Measurements from ENCODE around the gene PCLO. TPM values are rescaled to one million over a fixed set of nuclear protein-coding genes. Genes with fewer than 3 reads are reported as not detected.

The PCLO gene
- total and polyA plus RNA-seq, 9 of the 15 experiments (the other 6 are each of a cell fraction or from before 2014, with no cell fraction given), result under 0.01 to 0.01 TPM; not detected in 7

- no peak for TF ChIP-seq E2F4 (CRISPR knock-in tag; IDR thresholded peaks at IDR 0.05; ENCODE audit: low read depth)
These were observed 406.8 kb downstream of the PCLO start (continued) for GRCh38 chr7:82755705-82756551.

GRCh38 chr7:82750007-82750406 lies 412.7 kb downstream of the PCLO start:
- H3K79me2 ChIP-seq (ENCODE audit: control insufficient read depth, insufficient read depth, low read length), result no peaks in the 10 kb centered on the region
- intact Hi-C loops (cut with micrococcal nuclease), result no loop called here
- no peak overlapping the region for H3K4me3 ChIP-seq
- no peak overlapping the region for H3K4me2 ChIP-seq (ENCODE audit: insufficient read depth, low read length)
- CTCF ChIA-PET (ENCODE audit: low intra/inter-chr PET ratio), result no interaction called here
- H4K20me1 ChIP-seq (replicated peaks; ENCODE audit: control insufficient read depth, insufficient read depth, low read length), result no peaks in the 10 kb centered on the region
- no peak overlapping the region for H2AFZ ChIP-seq (ENCODE audit: low read depth, low read length)
- no peaks in the 10 kb centered on the region for H3K36me3 ChIP-seq (ENCODE audit: control insufficient read depth, insufficient read depth, low read length)
- no peak for ATAC-seq
- no peak overlapping the region for H3K9ac ChIP-seq (ENCODE audit: insufficient read depth in 1 of 2, low read depth in 2 of 2, low read length in 2 of 2)
- WGBS (ENCODE audit: insufficient coverage, low coverage, missing lambda C conversion rate), result 0% methylated on average over 2 of the region's 2 CpGs
- H3K27me3 ChIP-seq (ENCODE audit: control insufficient read depth in 2 of 2, insufficient read depth in 2 of 2, low read length in 2 of 2), result no peaks in the 10 kb centered on the region
- POLR2A ChIA-PET, result no interaction called here
- DNase-seq (ENCODE audit: extremely low read depth in 1 of 4, low spot score in 3 of 4), result no peak
- no peak overlapping the region for H3K27ac ChIP-seq (ENCODE audit: extremely low read depth, low read depth, low read length)
- H3K4me1 ChIP-seq (replicated peaks in 1 of 2; ENCODE audit: control insufficient read depth in 2 of 2, insufficient read depth in 2 of 2, low read length in 2 of 2), result no peaks in the 10 kb centered on the region
- no TSS peak for BruUV-seq (replicated peaks)
- no peak for FAIRE-seq
- in situ Hi-C loops (cut with MboI), result no loop called here
- no peaks in the 10 kb centered on the region for H3K9me1 ChIP-seq (ENCODE audit: control insufficient read depth, insufficient read depth, low read length)
- H3K9me3 ChIP-seq (replicated peaks; ENCODE audit: control insufficient read depth, insufficient read depth, low read depth, low read length), result no peaks in the 10 kb centered on the region; the same call in 1 of the 2 replicates
- TF ChIP-seq ZNF512 (tag; IDR thresholded peaks at IDR 0.05), result no peak
- no peak for TF ChIP-seq RAD51 (IDR thresholded peaks at IDR 0.05; ENCODE audit: borderline replicate concordance, low read depth)
- no peak for TF ChIP-seq SIN3B (IDR thresholded peaks at IDR 0.05; ENCODE audit: low read depth)
- no peak for TF ChIP-seq ETS1 (conservative IDR thresholded peaks at IDR 0.05; ENCODE audit: control insufficient read depth, low read depth, low read length)
- TF ChIP-seq, protein P1, sequence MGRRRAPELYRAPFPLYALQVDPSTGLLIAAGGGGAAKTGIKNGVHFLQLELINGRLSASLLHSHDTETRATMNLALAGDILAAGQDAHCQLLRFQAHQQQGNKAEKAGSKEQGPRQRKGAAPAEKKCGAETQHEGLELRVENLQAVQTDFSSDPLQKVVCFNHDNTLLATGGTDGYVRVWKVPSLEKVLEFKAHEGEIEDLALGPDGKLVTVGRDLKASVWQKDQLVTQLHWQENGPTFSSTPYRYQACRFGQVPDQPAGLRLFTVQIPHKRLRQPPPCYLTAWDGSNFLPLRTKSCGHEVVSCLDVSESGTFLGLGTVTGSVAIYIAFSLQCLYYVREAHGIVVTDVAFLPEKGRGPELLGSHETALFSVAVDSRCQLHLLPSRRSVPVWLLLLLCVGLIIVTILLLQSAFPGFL (CRISPR knock-in tag; IDR thresholded peaks at IDR 0.05), result no peak
- TF ChIP-seq ZFPM2 (CRISPR knock-in tag; IDR thresholded peaks at IDR 0.05), result no peak
- no peak for TF ChIP-seq MTA1 (IDR thresholded peaks at IDR 0.05; ENCODE audit: borderline replicate concordance)
- TF ChIP-seq COPS2 (conservative IDR thresholded peaks at IDR 0.05), result no peak
- no peak for TF ChIP-seq TBL1XR1 (IDR thresholded peaks at IDR 0.05; ENCODE audit: low read length in 2 of 2)
- TF ChIP-seq ZNF263 (CRISPR knock-in tag; IDR thresholded peaks at IDR 0.05; ENCODE audit: borderline replicate concordance), result no peak
- TF ChIP-seq, protein P2, sequence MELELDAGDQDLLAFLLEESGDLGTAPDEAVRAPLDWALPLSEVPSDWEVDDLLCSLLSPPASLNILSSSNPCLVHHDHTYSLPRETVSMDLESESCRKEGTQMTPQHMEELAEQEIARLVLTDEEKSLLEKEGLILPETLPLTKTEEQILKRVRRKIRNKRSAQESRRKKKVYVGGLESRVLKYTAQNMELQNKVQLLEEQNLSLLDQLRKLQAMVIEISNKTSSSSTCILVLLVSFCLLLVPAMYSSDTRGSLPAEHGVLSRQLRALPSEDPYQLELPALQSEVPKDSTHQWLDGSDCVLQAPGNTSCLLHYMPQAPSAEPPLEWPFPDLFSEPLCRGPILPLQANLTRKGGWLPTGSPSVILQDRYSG (tag; conservative IDR thresholded peaks at IDR 0.05; ENCODE audit: low read depth), result no peak
- TF ChIP-seq KLF1 (tag; IDR thresholded peaks at IDR 0.05), result no peak
